HCT116 (cell line): ENCODE data around the gene SEMA5A. TPM values are rescaled to one million over a fixed set of nuclear protein-coding genes. Genes with fewer than 3 reads are reported as not detected.

Source experiments
- ATAC-seq: fragments of 200-7000 bp; cut with Tn5 transposase; 2 replicates; pipeline ENCODE4 v1.9.1; 2020; ENCODE audit warnings: mild to moderate bottlenecking, moderate library complexity
- BruUV-seq: library from RNA; stranded (reverse); fragments of 400-500 nt; replicated peaks from 2 replicates; lab custom pipeline; 2021; lab: Mats Ljungman, UMichigan
- CTCF ChIA-PET: fragments of 300-600 bp; sonication (Branson Sonifier 250); formaldehyde crosslinking; loops from one replicate; lab custom pipeline; 2021; ENCODE audit warnings: antibody characterized with exemption; lab: Charles Lee
- POLR2A ChIA-PET: fragments of 300-600, 350-600 bp; sonication (Branson Sonifier 250); formaldehyde crosslinking; loops from one replicate; lab custom pipeline; 2021; ENCODE audit warnings: antibody characterized with exemption; lab: Charles Lee
- RAD21 ChIA-PET, 2 experiments: fragments of 300-600 bp; sonication (Branson Sonifier 250); formaldehyde crosslinking; loops; one replicate each; lab custom pipeline; 2023; ENCODE audit warnings: low total read pairs in 2 of 2; ENCODE audit not compliant: uncharacterized antibody in 2 of 2, unreplicated experiment in 2 of 2, low non-redundant PET in 1 of 2; lab: Charles Lee
- DNase-seq: peaks from one replicate; pipeline ENCODE4 v3.0.0-alpha.2; 2010; ENCODE audit warnings: low read depth, low spot score
- H2AFZ ChIP-seq: fragments of 200-600 bp; shearing (Covaris generic), sonication (generic); 2 replicates; pipeline ENCODE4 v1.6.1; 2017; ENCODE audit warnings: low read depth, mixed run types, mixed read lengths, antibody characterized with exemption, low read length; ENCODE audit not compliant: poor library complexity, severe bottlenecking
- H3K27ac ChIP-seq: 2 replicates; pipeline ENCODE4 v1.5.1; 2012; ENCODE audit warnings: low read depth, low read length
- H3K27me3 ChIP-seq: fragments of 200-600 bp; sonication (generic); 2 replicates; pipeline ENCODE4 v1.6.1; 2016; ENCODE audit warnings: mixed run types, low read length, mixed read lengths; ENCODE audit not compliant: insufficient read depth
- H3K36me3 ChIP-seq, 2 experiments: fragments of 200-500 bp in 1 of 2; fragments of 200-600 bp in 1 of 2; sonication (Bioruptor generic) in 1 of 2; sonication (generic) in 1 of 2; 2 replicates each; pipeline versions ENCODE4 v1.5.1 to v1.6.1; 2014 to 2016; ENCODE audit warnings: low read length in 2 of 2, inconsistent platforms in 1 of 2, mixed read lengths in 1 of 2, mixed run types in 1 of 2; ENCODE audit not compliant: insufficient read depth in 2 of 2, control insufficient read depth in 1 of 2
- H3K4me1 ChIP-seq, 2 experiments: fragments of 200-600 bp in 1 of 2; sonication (generic) in 1 of 2; 2 replicates each; pipeline versions ENCODE4 v1.5.1 to v1.6.1; 2012 to 2017; ENCODE audit warnings: low read length in 2 of 2, inconsistent platforms in 1 of 2, mild to moderate bottlenecking in 1 of 2, mixed read lengths in 1 of 2, mixed run types in 1 of 2, moderate library complexity in 1 of 2; ENCODE audit not compliant: insufficient read depth in 2 of 2, control insufficient read depth in 1 of 2
- H3K4me2 ChIP-seq: fragments of 200-600 bp; sonication (generic); 2 replicates; pipeline ENCODE4 v1.6.1; 2017; ENCODE audit warnings: mixed run types, low read length, mixed read lengths
- H3K4me3 ChIP-seq, 2 experiments: fragments of 200-600 bp in 1 of 2; sonication (generic) in 1 of 2; replicated peaks in 1 of 2; 2 replicates each; pipeline ENCODE4 v1.5.1; 2011 to 2016; ENCODE audit warnings: low read length in 2 of 2, control low read depth in 1 of 2, low read depth in 1 of 2, mild to moderate bottlenecking in 1 of 2, mixed read lengths in 1 of 2, mixed run types in 1 of 2
- H3K79me2 ChIP-seq: fragments of 200-600 bp; sonication (generic); 2 replicates; pipeline ENCODE4 v1.6.1; 2017; ENCODE audit warnings: mild to moderate bottlenecking, mixed run types, low read length, moderate library complexity, mixed read lengths; ENCODE audit not compliant: insufficient read depth
- H3K9ac ChIP-seq: fragments of 200-600 bp; sonication (generic); 2 replicates; pipeline ENCODE4 v1.6.1; 2016; ENCODE audit warnings: low read length, mixed read lengths
- H3K9me2 ChIP-seq: fragments of 200-600 bp; sonication (generic), shearing (Covaris generic); 2 replicates; pipeline ENCODE4 v1.6.1; 2017; ENCODE audit warnings: mixed run types, mild to moderate bottlenecking, moderate library complexity; ENCODE audit not compliant: insufficient read depth
- H3K9me3 ChIP-seq, 2 experiments: fragments of 200-500 bp in 1 of 2; fragments of 200-600 bp in 1 of 2; sonication (Bioruptor generic) in 1 of 2; sonication (generic) in 1 of 2; 2 replicates each; pipeline ENCODE4 v1.6.1; 2014 to 2017; ENCODE audit warnings: low read length in 2 of 2, mixed read lengths in 2 of 2, inconsistent platforms in 1 of 2, low read depth in 1 of 2, mild to moderate bottlenecking in 1 of 2, mixed run types in 1 of 2, moderate library complexity in 1 of 2; ENCODE audit not compliant: control insufficient read depth in 1 of 2, insufficient read depth in 1 of 2
- H4K20me1 ChIP-seq: fragments of 200-600 bp; sonication (generic), shearing (Covaris generic); 2 replicates; pipeline ENCODE4 v1.6.1; 2017; ENCODE audit warnings: mixed run types, mild to moderate bottlenecking, moderate library complexity; ENCODE audit not compliant: insufficient read depth
- CBX3 ChIP-seq: IDR thresholded peaks from 2 replicates; pipeline ENCODE4 v1.6.1; 2012; ENCODE audit warnings: low read depth
- EGR1 ChIP-seq: IDR thresholded peaks from 2 replicates; pipeline ENCODE4 v1.6.1; 2012; ENCODE audit warnings: low read depth
- EZH2phosphoT487 ChIP-seq: fragments of 200-600 bp; IDR thresholded peaks from 2 replicates; pipeline ENCODE4 v1.6.1; 2018; ENCODE audit warnings: antibody characterized with exemption, borderline replicate concordance
- FOSL1 ChIP-seq: IDR thresholded peaks from 2 replicates; pipeline ENCODE4 v1.6.1; 2012; ENCODE audit warnings: low read depth
- POLR2A ChIP-seq: IDR thresholded peaks from 2 replicates; pipeline ENCODE4 v1.7.0; 2011; ENCODE audit warnings: borderline replicate concordance; ENCODE audit not compliant: insufficient read depth, insufficient read length; ENCODE audit errors: extremely low read depth
- POLR2AphosphoS5 ChIP-seq: IDR thresholded peaks from 2 replicates; pipeline ENCODE4 v1.6.1; 2011; ENCODE audit warnings: mild to moderate bottlenecking, low read depth, low read length, moderate library complexity
- SIN3A ChIP-seq: IDR thresholded peaks from 2 replicates; pipeline ENCODE4 v1.6.1; 2012; ENCODE audit warnings: low read depth
- intact Hi-C: fragments of 100-400 bp; cut with micrococcal nuclease; formaldehyde crosslinking; loops from 2 replicates; pipeline ENCODE4 v1.10.0; 2022
- total RNA-seq: library from RNA; stranded (reverse); gene quantifications from one replicate; pipeline ENCODE4 v1.2.1, GENCODE V29; 2021; ENCODE audit not compliant: unreplicated experiment
- TF ChIP-seq, protein P1 (sequence below): IDR thresholded peaks from 2 replicates; pipeline ENCODE4 v1.6.1; 2011; ENCODE audit warnings: mild to moderate bottlenecking, low read length, moderate library complexity; ENCODE audit not compliant: insufficient replicate concordance; ENCODE audit errors: extremely low read depth
- TF ChIP-seq, protein P2 (sequence below), 3 experiments: fragments of 200-600 bp in 1 of 3; sonication (generic) in 1 of 3; IDR thresholded peaks in 2 of 3; conservative IDR thresholded peaks in 1 of 3; 2 replicates each; pipeline ENCODE4 v1.5.1; 2012 to 2017; ENCODE audit warnings: low read depth in 2 of 3, low read length in 2 of 3, antibody characterized with exemption in 1 of 3, borderline replicate concordance in 1 of 3, control low read depth in 1 of 3, mild to moderate bottlenecking in 1 of 3, mixed read lengths in 1 of 3, mixed run types in 1 of 3, moderate library complexity in 1 of 3; ENCODE audit not compliant: insufficient read depth in 1 of 3
- TF ChIP-seq, protein P3 (sequence below): IDR thresholded peaks from 2 replicates; pipeline ENCODE4 v1.6.1; 2012
- TF ChIP-seq, protein P4 (sequence below): IDR thresholded peaks from 2 replicates; pipeline ENCODE4 v1.6.1; 2012; ENCODE audit warnings: low read depth

Gene SEMA5A
- total RNA-seq, 1 experiment from 2014 or later: 0.02 TPM

DNA sequence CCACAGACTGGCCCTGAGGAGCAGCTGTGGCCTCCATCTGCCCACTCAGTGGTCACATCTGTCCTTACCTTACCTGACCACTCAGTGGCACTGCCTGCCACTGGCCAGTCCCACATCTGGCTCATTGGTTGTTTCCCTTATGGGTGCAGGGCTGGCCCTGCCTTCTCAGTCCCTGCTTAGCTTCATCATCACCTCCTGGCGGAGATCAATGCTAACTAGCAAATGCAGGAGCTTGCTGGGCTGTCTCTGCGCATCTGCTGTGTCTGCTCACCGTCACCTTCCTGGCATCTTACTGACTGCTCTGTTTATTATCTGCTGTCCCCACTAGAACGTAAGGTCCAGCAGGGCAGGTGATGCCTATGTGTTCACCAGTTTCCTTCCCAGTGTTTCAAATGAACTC is 356.9 kb downstream of the SEMA5A start:
- no peak overlapping the region for H3K9ac ChIP-seq
- no peak overlapping the region for H3K4me2 ChIP-seq
- no peaks in the 10 kb centered on the region for H3K79me2 ChIP-seq
- ChIA-PET POLR2A (no interaction called here), CTCF (no interaction called here), RAD21 (no interaction called here)
- peaks cover 0 to 22% of the 10 kb centered on the region in 2 experiments; a peak in 2 of 4 replicates for H3K9me3 ChIP-seq
- DNase-seq (no peak), ATAC-seq (no peak)
- no peak overlapping the region for H2AFZ ChIP-seq
- no peaks in the 10 kb centered on the region for H3K4me1 ChIP-seq
- H3K4me3 ChIP-seq: no peak overlapping the region
- no peaks in the 10 kb centered on the region for H3K9me2 ChIP-seq
- TF ChIP-seq, protein P1, sequence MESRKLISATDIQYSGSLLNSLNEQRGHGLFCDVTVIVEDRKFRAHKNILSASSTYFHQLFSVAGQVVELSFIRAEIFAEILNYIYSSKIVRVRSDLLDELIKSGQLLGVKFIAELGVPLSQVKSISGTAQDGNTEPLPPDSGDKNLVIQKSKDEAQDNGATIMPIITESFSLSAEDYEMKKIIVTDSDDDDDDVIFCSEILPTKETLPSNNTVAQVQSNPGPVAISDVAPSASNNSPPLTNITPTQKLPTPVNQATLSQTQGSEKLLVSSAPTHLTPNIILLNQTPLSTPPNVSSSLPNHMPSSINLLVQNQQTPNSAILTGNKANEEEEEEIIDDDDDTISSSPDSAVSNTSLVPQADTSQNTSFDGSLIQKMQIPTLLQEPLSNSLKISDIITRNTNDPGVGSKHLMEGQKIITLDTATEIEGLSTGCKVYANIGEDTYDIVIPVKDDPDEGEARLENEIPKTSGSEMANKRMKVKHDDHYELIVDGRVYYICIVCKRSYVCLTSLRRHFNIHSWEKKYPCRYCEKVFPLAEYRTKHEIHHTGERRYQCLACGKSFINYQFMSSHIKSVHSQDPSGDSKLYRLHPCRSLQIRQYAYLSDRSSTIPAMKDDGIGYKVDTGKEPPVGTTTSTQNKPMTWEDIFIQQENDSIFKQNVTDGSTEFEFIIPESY: no peak
- TF ChIP-seq SIN3A: no peak
- TF ChIP-seq POLR2A: no peak
- no peak for TF ChIP-seq CBX3
- TF ChIP-seq POLR2AphosphoS5: no peak
- no peak for TF ChIP-seq FOSL1
- TF ChIP-seq, protein P2, sequence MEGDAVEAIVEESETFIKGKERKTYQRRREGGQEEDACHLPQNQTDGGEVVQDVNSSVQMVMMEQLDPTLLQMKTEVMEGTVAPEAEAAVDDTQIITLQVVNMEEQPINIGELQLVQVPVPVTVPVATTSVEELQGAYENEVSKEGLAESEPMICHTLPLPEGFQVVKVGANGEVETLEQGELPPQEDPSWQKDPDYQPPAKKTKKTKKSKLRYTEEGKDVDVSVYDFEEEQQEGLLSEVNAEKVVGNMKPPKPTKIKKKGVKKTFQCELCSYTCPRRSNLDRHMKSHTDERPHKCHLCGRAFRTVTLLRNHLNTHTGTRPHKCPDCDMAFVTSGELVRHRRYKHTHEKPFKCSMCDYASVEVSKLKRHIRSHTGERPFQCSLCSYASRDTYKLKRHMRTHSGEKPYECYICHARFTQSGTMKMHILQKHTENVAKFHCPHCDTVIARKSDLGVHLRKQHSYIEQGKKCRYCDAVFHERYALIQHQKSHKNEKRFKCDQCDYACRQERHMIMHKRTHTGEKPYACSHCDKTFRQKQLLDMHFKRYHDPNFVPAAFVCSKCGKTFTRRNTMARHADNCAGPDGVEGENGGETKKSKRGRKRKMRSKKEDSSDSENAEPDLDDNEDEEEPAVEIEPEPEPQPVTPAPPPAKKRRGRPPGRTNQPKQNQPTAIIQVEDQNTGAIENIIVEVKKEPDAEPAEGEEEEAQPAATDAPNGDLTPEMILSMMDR (IDR thresholded peaks at IDR 0.05 in 2 of 3, conservative IDR thresholded peaks at IDR 0.05 in 1 of 3; ENCODE audit: borderline replicate concordance in 1 of 3, insufficient read depth in 1 of 3, low read depth in 2 of 3, low read length in 2 of 3): no peak
- TF ChIP-seq, protein P3, sequence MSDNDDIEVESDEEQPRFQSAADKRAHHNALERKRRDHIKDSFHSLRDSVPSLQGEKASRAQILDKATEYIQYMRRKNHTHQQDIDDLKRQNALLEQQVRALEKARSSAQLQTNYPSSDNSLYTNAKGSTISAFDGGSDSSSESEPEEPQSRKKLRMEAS: no peak
- TF ChIP-seq, protein P4, sequence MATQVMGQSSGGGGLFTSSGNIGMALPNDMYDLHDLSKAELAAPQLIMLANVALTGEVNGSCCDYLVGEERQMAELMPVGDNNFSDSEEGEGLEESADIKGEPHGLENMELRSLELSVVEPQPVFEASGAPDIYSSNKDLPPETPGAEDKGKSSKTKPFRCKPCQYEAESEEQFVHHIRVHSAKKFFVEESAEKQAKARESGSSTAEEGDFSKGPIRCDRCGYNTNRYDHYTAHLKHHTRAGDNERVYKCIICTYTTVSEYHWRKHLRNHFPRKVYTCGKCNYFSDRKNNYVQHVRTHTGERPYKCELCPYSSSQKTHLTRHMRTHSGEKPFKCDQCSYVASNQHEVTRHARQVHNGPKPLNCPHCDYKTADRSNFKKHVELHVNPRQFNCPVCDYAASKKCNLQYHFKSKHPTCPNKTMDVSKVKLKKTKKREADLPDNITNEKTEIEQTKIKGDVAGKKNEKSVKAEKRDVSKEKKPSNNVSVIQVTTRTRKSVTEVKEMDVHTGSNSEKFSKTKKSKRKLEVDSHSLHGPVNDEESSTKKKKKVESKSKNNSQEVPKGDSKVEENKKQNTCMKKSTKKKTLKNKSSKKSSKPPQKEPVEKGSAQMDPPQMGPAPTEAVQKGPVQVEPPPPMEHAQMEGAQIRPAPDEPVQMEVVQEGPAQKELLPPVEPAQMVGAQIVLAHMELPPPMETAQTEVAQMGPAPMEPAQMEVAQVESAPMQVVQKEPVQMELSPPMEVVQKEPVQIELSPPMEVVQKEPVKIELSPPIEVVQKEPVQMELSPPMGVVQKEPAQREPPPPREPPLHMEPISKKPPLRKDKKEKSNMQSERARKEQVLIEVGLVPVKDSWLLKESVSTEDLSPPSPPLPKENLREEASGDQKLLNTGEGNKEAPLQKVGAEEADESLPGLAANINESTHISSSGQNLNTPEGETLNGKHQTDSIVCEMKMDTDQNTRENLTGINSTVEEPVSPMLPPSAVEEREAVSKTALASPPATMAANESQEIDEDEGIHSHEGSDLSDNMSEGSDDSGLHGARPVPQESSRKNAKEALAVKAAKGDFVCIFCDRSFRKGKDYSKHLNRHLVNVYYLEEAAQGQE: no peak
- no peak for TF ChIP-seq EZH2phosphoT487
- no peak for TF ChIP-seq EGR1
- no peaks in the 10 kb centered on the region for H3K27me3 ChIP-seq
- no peaks in the 10 kb centered on the region for H3K36me3 ChIP-seq
- no TSS peak for BruUV-seq
- intact Hi-C loops: no loop called here
- H4K20me1 ChIP-seq: no peaks in the 10 kb centered on the region
- H3K27ac ChIP-seq: no peak overlapping the region
